ENCODE measurements around the gene NEURL1B. TPM values are rescaled to one million over a fixed set of nuclear protein-coding genes. Genes with fewer than 3 reads are reported as not detected.

NEURL1B gene
- total and polyA plus RNA-seq, 2 experiments from 2014 or later, result 0.13 to 1.8 TPM

DNA sequence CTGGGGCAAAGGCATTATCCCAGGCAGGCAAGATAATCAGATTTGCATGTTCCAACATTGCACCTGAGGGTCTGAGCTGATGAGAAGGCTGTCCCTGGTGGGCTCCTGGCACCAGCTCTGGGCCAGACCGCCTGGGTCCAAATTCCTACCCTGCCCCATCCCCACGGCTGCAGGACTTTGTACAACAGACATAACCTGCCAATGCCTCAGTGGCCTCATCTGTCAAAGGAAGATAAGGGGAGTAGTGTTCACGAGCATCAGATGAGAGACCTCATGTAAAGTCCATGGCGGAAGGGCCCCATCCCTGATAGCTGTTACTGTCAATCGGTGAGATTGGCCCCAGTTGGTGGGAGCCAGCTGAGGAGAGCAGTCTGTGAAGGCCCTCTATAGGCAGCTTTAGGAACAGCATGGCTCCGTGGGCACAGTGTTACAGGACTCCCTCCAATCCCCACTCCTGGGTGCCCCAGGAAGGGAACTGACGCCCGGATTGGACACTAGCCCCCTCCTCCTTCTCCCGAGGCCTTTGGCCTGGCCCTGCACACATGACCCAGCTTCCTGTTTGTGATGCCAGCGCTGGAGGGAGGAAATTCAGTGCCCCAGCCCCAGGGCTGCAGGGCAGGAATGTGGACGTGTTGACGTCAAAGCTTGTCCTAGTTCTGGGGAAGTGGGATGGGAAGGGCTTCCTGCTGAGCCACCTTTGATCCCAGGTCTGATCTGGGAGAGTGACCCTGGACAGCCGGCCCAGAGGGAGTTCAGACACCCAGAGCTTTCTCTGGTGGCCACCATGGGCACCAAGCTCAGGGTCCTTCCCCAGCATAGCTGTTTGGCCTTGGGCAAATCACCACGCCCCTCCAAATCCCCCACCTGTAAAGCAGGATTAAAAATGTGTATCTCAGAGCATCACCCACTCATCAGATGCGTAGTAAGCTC, 73.7 kb downstream of the NEURL1B start:
- Histone ChIP-seq H3K9me3 (ENCODE audit: low read depth) (no peaks in the 10 kb centered on the region), H3K4me3 (no peak overlapping the region), H3K79me2 (ENCODE audit: insufficient read depth) (no peaks in the 10 kb centered on the region), H3K36me3 (ENCODE audit: low read depth) (no peaks in the 10 kb centered on the region), H3K9ac (peak overlapping the region; percentile 24), H3K9me2 (ENCODE audit: insufficient read depth) (no peaks in the 10 kb centered on the region), H4K20me1 (ENCODE audit: insufficient read depth) (no peaks in the 10 kb centered on the region), H3K27ac (0 out of 2 replicates have a peak overlapping the region, but pooled peaks have one; percentile 5), H3K27me3 (replicated peaks; ENCODE audit: insufficient read depth) (no peaks in the 10 kb centered on the region), H3K4me1 (ENCODE audit: insufficient read depth) (peaks cover 10% of the 10 kb centered on the region), H3K4me2 (ENCODE audit: unreplicated experiment) (no peak overlapping the region), H3F3A (ENCODE audit: insufficient read depth) (no peaks in the 10 kb centered on the region), H2AFZ (peak overlapping the region; percentile 51; the same call in 1 of the 2 replicates)
- 44 to 50% methylated on average over 15 of the region's 15 CpGs for WGBS, 2 experiments (ENCODE audit: low coverage in 1 of 2, low lambda C conversion rate in 2 of 2, missing lambda C conversion rate in 2 of 2)
- no peak for TF ChIP-seq EZH2phosphoT487 (IDR thresholded peaks at IDR 0.05; ENCODE audit: insufficient read depth, low read depth)
- TF ChIP-seq EZH2 (IDR thresholded peaks at IDR 0.05; ENCODE audit: insufficient read depth, poor library complexity, severe bottlenecking), result no peak
- DNase-seq, result peak; percentile 78
- in situ Hi-C loops (cut with MboI), result loop anchor here (25.0 kb wide), 2 partner anchors 423 to 548 kb away; partner anchors contain the start of gene BNIP1

DNA sequence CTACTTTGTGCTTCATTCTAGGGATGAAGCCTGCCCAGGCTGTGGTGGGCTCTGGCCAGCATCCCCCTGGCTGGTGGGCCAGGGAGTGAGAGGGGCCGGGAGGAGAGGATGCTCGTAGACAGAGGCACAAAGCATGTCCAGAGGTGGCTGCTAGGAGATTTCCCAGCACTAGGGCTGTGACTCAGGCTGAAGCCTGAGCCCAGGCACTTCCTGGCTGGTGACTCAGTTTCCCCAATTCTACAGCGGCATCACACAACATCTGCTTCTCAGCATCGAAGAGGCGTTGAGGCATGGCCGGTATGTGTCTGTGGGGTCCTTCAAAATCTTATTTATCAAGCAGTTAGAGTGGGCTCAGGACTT, 74.3 kb downstream of the NEURL1B start:
- Histone ChIP-seq H3K9me2 (ENCODE audit: insufficient read depth) (no peaks in the 10 kb centered on the region), H3F3A (ENCODE audit: insufficient read depth) (no peaks in the 10 kb centered on the region), H3K36me3 (ENCODE audit: low read depth) (no peaks in the 10 kb centered on the region), H3K79me2 (ENCODE audit: insufficient read depth) (no peaks in the 10 kb centered on the region), H3K9me3 (ENCODE audit: low read depth) (no peaks in the 10 kb centered on the region), H3K4me1 (ENCODE audit: insufficient read depth) (peaks cover 10% of the 10 kb centered on the region), H3K9ac (peak overlapping the region; percentile 24), H4K20me1 (ENCODE audit: insufficient read depth) (no peaks in the 10 kb centered on the region), H2AFZ (no peak overlapping the region), H3K27me3 (replicated peaks; ENCODE audit: insufficient read depth) (no peaks in the 10 kb centered on the region), H3K4me2 (ENCODE audit: unreplicated experiment) (no peak overlapping the region), H3K4me3 (no peak overlapping the region), H3K27ac (0 out of 2 replicates have a peak overlapping the region, but pooled peaks have one; percentile 5)
- in situ Hi-C loops (cut with MboI), result loop anchor here (25.0 kb wide), 2 partner anchors 422 to 547 kb away; partner anchors contain the start of gene BNIP1
- DNase-seq, result no peak
- TF ChIP-seq EZH2 (IDR thresholded peaks at IDR 0.05; ENCODE audit: insufficient read depth, poor library complexity, severe bottlenecking), result no peak
- TF ChIP-seq EZH2phosphoT487 (IDR thresholded peaks at IDR 0.05; ENCODE audit: insufficient read depth, low read depth), result no peak
- WGBS, 2 experiments (ENCODE audit: low coverage in 1 of 2, low lambda C conversion rate in 2 of 2, missing lambda C conversion rate in 2 of 2), result 73 to 74% methylated on average over 6 of the region's 6 CpGs

DNA sequence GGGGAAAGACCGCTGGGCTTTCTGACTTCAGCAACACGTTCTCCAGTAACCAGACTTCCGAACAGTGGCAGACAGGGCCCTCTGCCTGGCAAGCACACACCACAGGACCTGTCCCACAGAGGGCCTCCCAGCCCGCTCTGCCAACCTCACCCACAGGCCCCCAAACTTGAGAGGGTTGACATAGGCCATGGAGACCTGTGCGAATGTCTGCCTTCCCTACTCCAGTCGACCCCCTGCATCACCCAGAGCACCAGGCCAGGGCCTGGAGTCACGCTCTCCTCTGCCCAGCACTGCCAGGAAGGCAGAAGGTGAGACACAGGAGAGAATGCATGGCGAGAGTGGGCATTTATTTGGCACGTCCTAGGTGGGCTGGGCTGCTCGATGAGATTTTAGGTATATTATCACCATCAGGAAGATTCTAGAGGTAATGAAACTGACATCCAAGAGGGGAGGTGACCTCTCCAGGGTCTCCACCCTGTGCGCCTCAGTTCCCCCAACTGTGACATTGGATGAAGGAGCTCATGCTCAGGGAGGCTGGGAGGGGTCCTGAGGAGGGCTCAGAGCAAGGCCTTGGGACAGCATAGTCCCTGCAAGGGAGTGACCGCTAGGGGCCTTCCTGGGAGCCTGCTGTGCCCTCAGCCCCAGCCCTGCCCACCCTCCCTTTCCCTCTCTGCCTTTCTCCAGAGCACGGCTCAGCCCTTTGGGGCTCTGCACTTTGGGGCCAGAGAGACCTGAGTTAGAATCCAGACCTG, 75.0 kb downstream of the NEURL1B start:
- Histone ChIP-seq H3K9ac (no peak overlapping the region; the same call in 1 of the 2 replicates), H4K20me1 (ENCODE audit: insufficient read depth) (no peaks in the 10 kb centered on the region), H3K27me3 (replicated peaks; ENCODE audit: insufficient read depth) (no peaks in the 10 kb centered on the region), H3F3A (ENCODE audit: insufficient read depth) (no peaks in the 10 kb centered on the region), H3K79me2 (ENCODE audit: insufficient read depth) (no peaks in the 10 kb centered on the region), H3K4me2 (ENCODE audit: unreplicated experiment) (no peak overlapping the region), H3K4me3 (no peak overlapping the region), H3K9me3 (ENCODE audit: low read depth) (no peaks in the 10 kb centered on the region), H3K9me2 (ENCODE audit: insufficient read depth) (no peaks in the 10 kb centered on the region), H3K4me1 (ENCODE audit: insufficient read depth) (peaks cover 10% of the 10 kb centered on the region), H3K36me3 (ENCODE audit: low read depth) (no peaks in the 10 kb centered on the region), H2AFZ (no peak overlapping the region), H3K27ac (no peak overlapping the region)
- in situ Hi-C loops (cut with MboI), result loop anchor here (25.0 kb wide), 2 partner anchors 421 to 546 kb away; partner anchors contain the start of gene BNIP1
- TF ChIP-seq EZH2 (IDR thresholded peaks at IDR 0.05; ENCODE audit: insufficient read depth, poor library complexity, severe bottlenecking) (no peak), EZH2phosphoT487 (IDR thresholded peaks at IDR 0.05; ENCODE audit: insufficient read depth, low read depth) (no peak)
- WGBS, 2 experiments (ENCODE audit: low coverage in 1 of 2, low lambda C conversion rate in 2 of 2, missing lambda C conversion rate in 2 of 2), result 68 to 82% methylated on average over 11 to 13 of the region's 13 CpGs
- peak; percentile 32 for DNase-seq

DNA sequence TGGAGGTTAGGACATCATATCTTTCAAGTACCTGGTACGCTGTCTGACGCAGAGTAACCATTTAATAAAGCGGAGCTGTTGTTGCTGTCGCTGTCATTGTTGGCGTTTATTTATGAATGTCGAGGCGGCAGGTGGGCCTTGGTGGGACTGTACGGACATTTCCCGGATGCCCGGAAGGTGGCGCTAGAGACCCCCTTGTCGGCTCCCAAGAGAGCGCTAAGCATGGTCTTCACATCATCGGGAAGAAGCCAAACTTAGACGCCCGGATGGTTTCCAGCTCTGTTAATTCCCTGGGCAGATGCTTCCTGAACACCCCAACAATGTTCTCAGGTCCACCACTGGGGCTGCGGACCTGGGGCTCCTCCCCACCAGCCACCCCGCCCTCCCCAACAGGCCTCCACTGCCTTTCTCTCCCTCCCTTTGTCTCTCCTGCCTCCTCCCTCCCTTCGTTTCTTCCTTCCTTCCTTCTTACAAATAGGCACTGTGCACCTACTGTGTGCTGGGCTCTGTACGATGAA, 75.8 kb downstream of the NEURL1B start:
- Histone ChIP-seq H3K27me3 (replicated peaks; ENCODE audit: insufficient read depth) (no peaks in the 10 kb centered on the region), H3K4me2 (ENCODE audit: unreplicated experiment) (peak overlapping the region; percentile 70), H2AFZ (peak overlapping the region; percentile 89), H3K9me2 (ENCODE audit: insufficient read depth) (no peaks in the 10 kb centered on the region), H4K20me1 (ENCODE audit: insufficient read depth) (no peaks in the 10 kb centered on the region), H3K27ac (peak overlapping the region; percentile 68), H3K9ac (peak overlapping the region; percentile 80), H3K36me3 (ENCODE audit: low read depth) (no peaks in the 10 kb centered on the region), H3K9me3 (ENCODE audit: low read depth) (no peaks in the 10 kb centered on the region), H3F3A (ENCODE audit: insufficient read depth) (no peaks in the 10 kb centered on the region), H3K4me1 (ENCODE audit: insufficient read depth) (peaks cover 14% of the 10 kb centered on the region), H3K79me2 (ENCODE audit: insufficient read depth) (no peaks in the 10 kb centered on the region), H3K4me3 (peak overlapping the region; percentile 29)
- no peak for TF ChIP-seq EZH2phosphoT487 (IDR thresholded peaks at IDR 0.05; ENCODE audit: insufficient read depth, low read depth)
- TF ChIP-seq EZH2 (IDR thresholded peaks at IDR 0.05; ENCODE audit: insufficient read depth, poor library complexity, severe bottlenecking), result no peak
- 4 to 5% methylated on average over 18 to 20 of the region's 20 CpGs for WGBS, 2 experiments (ENCODE audit: low coverage in 1 of 2, low lambda C conversion rate in 2 of 2, missing lambda C conversion rate in 2 of 2)
- DNase-seq, result peak; percentile 89
- in situ Hi-C loops (cut with MboI), result loop anchor here (25.0 kb wide), 2 partner anchors 420 to 545 kb away; partner anchors contain the start of gene BNIP1
